Ovary (tissue), 3 donors: Measurements from ENCODE around the gene ACVR1B.

Source experiments
- EP300 ChIP-seq: sonication (generic); formaldehyde crosslinking; IDR thresholded peaks from one replicate; pipeline ENCODE4 v1.6.1; 2017; ENCODE audit warnings: antibody characterized with exemption
- POLR2A ChIP-seq: fragments of 450-650 bp; IDR thresholded peaks from one replicate; pipeline ENCODE4 v1.6.1; 2017; ENCODE audit warnings: antibody characterized with exemption, mild to moderate bottlenecking, moderate library complexity
- TF ChIP-seq, protein P1 (sequence below), 3 donors: fragments of 450-650 bp in 2 of 3; fragments of 200-600 bp in 1 of 3; IDR thresholded peaks; one replicate each; pipeline versions ENCODE4 v1.5.1 to v1.8.0; 2016 to 2022; ENCODE audit warnings: antibody characterized with exemption in 3 of 3, mild to moderate bottlenecking in 1 of 3
- donor health status: DM: no; HTN: no; CAD: no.

DNA sequence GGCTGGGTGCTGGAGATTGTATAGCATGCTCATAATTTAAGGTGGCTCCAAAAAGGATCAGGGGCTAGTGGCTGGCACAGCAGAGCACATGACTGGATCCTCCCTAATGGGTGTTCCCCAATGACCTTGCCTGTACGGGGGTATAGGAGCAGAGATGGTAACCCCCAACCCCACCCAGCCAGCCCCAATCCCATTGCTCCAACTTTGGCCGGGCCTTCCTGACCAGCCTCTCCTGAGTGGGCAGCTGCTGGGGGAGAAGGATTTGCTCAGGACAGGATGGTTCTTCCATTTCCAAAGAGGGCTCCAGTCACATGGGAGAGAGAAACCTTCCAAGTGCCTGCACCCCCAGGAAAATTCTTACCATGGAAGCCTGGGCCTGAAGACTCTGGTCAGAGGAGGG lies 84.4 kb downstream of the ACVR1B start:
- TF ChIP-seq POLR2A (peak; percentile 9), EP300 (no peak)
- TF ChIP-seq, protein P1, sequence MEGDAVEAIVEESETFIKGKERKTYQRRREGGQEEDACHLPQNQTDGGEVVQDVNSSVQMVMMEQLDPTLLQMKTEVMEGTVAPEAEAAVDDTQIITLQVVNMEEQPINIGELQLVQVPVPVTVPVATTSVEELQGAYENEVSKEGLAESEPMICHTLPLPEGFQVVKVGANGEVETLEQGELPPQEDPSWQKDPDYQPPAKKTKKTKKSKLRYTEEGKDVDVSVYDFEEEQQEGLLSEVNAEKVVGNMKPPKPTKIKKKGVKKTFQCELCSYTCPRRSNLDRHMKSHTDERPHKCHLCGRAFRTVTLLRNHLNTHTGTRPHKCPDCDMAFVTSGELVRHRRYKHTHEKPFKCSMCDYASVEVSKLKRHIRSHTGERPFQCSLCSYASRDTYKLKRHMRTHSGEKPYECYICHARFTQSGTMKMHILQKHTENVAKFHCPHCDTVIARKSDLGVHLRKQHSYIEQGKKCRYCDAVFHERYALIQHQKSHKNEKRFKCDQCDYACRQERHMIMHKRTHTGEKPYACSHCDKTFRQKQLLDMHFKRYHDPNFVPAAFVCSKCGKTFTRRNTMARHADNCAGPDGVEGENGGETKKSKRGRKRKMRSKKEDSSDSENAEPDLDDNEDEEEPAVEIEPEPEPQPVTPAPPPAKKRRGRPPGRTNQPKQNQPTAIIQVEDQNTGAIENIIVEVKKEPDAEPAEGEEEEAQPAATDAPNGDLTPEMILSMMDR (IDR thresholded peaks at IDR 0.05): no peak
